LNCAP (cell line): ENCODE data around the gene SIAH2.

Source experiments
- TF ChIP-seq, protein P1 (sequence below): fragments of 450-650 bp; IDR thresholded peaks from 2 replicates; pipeline ENCODE4 v1.5.1; 2017; ENCODE audit warnings: mild to moderate bottlenecking

SIAH2 gene

DNA sequence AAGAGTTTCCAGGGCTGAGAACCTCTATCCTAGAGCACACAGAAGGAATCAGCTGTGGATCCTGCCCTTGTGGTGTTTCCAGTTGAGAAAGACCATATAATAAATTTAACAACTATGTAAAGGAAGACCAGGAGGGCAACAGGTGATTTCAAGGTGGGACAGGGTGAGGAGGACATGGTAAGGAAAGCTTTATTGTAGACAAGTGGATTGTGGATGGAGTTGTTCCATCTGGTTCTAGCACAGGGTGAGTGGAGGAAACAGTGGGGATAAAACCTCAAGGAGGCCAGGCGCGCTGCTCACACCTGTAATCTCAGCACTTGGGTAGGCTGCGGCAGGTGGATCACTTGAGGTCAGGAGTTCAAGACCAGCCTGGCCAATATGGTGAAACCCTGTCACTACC, 17.1 kb downstream of the SIAH2 start:
- TF ChIP-seq, protein P1, sequence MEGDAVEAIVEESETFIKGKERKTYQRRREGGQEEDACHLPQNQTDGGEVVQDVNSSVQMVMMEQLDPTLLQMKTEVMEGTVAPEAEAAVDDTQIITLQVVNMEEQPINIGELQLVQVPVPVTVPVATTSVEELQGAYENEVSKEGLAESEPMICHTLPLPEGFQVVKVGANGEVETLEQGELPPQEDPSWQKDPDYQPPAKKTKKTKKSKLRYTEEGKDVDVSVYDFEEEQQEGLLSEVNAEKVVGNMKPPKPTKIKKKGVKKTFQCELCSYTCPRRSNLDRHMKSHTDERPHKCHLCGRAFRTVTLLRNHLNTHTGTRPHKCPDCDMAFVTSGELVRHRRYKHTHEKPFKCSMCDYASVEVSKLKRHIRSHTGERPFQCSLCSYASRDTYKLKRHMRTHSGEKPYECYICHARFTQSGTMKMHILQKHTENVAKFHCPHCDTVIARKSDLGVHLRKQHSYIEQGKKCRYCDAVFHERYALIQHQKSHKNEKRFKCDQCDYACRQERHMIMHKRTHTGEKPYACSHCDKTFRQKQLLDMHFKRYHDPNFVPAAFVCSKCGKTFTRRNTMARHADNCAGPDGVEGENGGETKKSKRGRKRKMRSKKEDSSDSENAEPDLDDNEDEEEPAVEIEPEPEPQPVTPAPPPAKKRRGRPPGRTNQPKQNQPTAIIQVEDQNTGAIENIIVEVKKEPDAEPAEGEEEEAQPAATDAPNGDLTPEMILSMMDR = no peak

DNA sequence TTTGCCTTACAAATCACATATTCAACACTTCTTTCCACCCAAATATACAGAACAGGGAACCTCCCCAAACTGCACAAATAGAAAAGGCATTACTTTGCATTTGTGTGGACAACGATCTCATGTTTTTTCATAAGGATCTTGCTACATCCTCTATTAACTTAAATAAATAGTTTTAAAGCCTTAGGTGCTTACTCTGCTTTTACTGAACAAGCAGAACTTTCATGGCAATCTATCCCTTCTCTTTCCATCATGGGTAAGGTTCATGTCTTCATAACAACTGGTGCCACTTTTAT, 18.1 kb downstream of the SIAH2 start:
- TF ChIP-seq, protein P1 = no peak

DNA sequence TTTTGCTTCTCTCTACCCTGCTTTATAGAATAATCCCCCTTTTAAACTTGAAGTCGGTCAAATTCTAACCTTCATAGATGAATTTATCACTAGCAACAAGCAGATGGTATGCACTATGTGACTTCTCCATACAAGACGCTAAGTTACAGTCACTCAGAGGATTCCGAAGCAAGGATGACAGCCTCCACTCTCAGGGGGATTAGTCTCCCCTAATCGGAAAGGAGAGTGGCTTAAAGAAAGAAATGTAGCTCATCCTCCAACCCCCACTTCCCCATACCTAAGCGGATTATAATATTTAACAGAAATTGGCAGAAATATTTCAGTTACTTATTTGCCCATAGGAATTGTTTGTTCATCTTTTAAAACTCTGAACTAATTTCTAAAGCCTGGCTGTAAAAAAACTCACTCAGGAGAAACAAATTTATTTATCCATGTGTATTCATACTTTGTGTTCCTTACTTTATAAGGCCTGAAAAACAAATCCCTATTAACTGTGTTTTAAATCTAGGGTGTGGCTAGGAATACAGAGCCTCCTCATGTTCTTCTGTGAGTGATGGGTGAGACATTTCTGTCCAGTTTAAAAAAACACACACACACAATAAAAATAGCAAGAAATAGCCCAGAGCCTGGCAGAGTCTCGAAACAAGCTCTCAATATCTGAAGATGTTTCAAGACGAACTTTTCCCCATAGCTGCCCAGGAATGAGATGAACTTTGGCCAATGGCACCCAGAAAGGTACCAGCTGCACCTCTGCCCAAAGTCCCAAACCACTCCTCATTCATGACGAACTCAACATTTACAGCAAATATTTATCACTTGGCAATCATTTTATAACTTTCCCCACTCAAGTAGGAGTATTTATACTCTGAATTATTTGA, 18.7 kb downstream of the SIAH2 start:
- TF ChIP-seq, protein P1 = no peak

DNA sequence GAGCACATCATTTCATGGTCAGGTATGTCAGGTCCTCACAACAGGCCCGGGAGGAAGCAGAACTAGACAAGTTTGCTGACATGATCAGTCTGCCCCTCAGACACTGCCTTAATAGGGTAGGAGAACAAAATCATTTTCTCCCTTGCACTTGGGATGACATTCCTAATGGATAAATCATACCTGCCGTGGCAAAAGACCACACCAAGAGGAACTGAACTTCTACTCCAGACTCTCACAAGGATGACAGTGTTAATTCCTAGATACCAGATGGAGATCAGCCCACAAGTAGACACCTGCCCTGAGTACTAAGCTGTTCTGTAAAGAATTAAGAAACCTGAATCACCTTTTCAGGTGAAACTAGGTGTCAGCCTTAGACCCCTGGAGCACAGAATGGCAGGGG, 19.5 kb downstream of the SIAH2 start:
- TF ChIP-seq, protein P1 = no peak

DNA sequence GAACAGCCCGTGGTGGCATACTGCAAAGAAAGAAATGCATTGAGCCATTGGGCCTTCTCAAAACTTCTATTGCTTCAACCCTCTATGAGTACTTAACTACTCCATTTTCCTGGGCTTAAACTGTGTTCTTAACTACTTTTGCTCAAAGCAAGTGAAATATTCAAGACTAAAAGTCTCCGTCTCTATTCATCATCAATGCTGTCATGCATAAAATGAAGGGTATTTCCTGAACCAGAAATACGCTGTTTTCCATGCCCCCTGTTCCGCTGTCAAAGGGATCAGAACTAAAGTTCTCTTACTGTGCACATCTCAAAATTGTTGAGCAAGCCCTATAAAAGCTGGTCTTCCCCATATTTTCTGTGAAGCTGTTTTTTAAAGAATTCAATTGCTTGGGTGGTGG, 20.3 kb downstream of the SIAH2 start:
- TF ChIP-seq, protein P1 = no peak

DNA sequence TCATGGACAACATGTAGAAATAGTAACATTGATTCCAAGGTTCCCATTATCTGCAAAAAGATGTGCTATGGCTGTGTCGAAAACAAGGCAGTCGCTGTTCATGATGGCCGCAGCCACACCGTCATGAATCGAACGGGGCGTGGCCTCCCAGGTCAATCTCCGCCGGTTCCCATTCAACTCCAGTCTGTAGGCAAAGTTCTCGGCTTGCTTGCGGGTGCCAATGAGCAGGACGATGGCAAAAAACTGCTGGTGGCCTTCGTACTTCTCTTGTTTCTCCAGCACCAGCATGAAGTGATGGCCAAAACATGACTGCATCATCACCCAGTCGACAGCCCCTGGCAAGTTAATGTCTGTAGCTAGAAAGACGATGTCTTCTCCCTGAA, 20.8 kb downstream of the SIAH2 start:
- TF ChIP-seq, protein P1 = no peak

DNA sequence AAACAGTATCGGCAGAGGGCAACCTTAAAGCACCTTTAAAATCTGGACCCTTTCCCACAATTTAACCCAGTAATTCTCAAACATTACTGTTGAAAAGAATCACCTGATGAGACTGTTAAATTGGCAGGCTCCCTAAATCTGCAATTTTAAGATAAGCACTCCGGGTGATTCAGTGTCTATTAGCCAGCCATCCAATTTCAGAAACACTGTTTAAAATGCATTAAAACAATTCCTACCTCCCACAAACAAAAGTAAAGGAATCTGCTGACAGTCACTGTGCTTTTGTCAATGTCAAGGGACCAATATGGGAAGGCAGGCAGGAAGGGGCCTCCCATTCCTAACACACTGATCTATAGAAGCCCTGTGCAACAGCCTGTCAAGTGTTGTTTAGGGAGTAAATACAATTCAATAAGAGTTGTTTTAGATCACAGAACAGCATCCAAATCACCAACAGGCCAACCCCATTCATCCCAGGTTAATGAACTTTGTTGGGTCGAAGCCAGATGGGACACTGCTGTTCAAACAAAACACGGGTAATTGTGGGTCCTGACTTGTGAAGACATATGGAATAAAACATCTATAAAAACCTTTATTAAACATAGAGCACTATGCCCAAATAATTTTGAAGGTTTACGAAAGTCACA, 21.4 kb downstream of the SIAH2 start:
- TF ChIP-seq, protein P1 = no peak
